Activated naive CD4-positive, alpha-beta T cell treated with anti-CD3 and anti-CD28 coated beads, Interleukin-2, amount 50 U/mL, for 72 hours (primary cell): ENCODE measurements around the gene KCNIP2. TPM values are rescaled to one million over a fixed set of nuclear protein-coding genes. Genes with fewer than 3 reads are reported as not detected.

Source experiments
- ATAC-seq, 2 donors: fragments of 150-1000 bp; cut with Tn5 transposase; 2 replicates each; pipeline ENCODE4 v1.10.0; 2021; ENCODE audit warnings: mild to moderate bottlenecking in 2 of 2, moderate library complexity in 2 of 2
- DNase-seq, 2 donors: peaks; one replicate each; pipeline ENCODE4 v3.0.0; 2021 to 2022; ENCODE audit warnings: low spot score in 2 of 2
- H3K27ac Mint-ChIP-seq, 2 donors: one replicate each; pipeline ENCODE4 v1.8.0; 2022; ENCODE audit warnings: mild to moderate bottlenecking in 2 of 2, mixed read lengths in 2 of 2
- H3K36me3 Mint-ChIP-seq, 2 donors: one replicate each; pipeline ENCODE4 v1.8.0; 2022; ENCODE audit warnings: mixed read lengths in 2 of 2
- H3K9me3 Mint-ChIP-seq, 2 donors: one replicate each; pipeline ENCODE4 v1.8.0; 2022; ENCODE audit warnings: mixed read lengths in 2 of 2
- total RNA-seq, 2 donors: library from RNA; stranded (reverse); gene quantifications; one replicate each; pipeline ENCODE4 v1.2.3, GENCODE V29; 2022

KCNIP2 gene
- total RNA-seq, 2 donors from 2014 or later, result 4.2 to 6.3 TPM

- DNase-seq, result no peak
- ATAC-seq, result peak in 1 of 2 donors; percentile 88
- peaks cover 19 to 24% of the 10 kb centered on the region in 2 donors for H3K36me3 Mint-ChIP-seq
- H3K9me3 Mint-ChIP-seq, result peaks cover 6 to 7% of the 10 kb centered on the region in 2 donors
- no peak overlapping the region for H3K27ac Mint-ChIP-seq
These were observed 15.3 kb upstream of the KCNIP2 start for GRCh38 chr10:101858723-101859500.

- Mint-ChIP-seq H3K36me3 (peaks cover 19 to 24% of the 10 kb centered on the region in 2 donors), H3K27ac (no peak overlapping the region), H3K9me3 (peaks cover 6 to 7% of the 10 kb centered on the region in 2 donors)
- ATAC-seq (no peak), DNase-seq (no peak)
These were observed 14.3 kb upstream of the KCNIP2 start for GRCh38 chr10:101857802-101858476.

GRCh38 chr10:101856626-101857025 lies 13.0 kb upstream of the KCNIP2 start:
- ATAC-seq (no peak), DNase-seq (no peak)
- H3K36me3 Mint-ChIP-seq, result peaks cover 19% of the 10 kb centered on the region in 2 donors
- H3K27ac Mint-ChIP-seq, result no peak overlapping the region
- H3K9me3 Mint-ChIP-seq, result peaks cover 6 to 7% of the 10 kb centered on the region in 2 donors

GRCh38 chr10:101851411-101852116 lies 8.0 kb upstream of the KCNIP2 start:
- ATAC-seq (no peak), DNase-seq (no peak)
- Mint-ChIP-seq H3K9me3 (no peaks in the 10 kb centered on the region), H3K27ac (no peak overlapping the region), H3K36me3 (no peaks in the 10 kb centered on the region)

GRCh38 chr10:101850749-101851148 lies 7.1 kb upstream of the KCNIP2 start:
- no peak overlapping the region for H3K27ac Mint-ChIP-seq
- no peak for ATAC-seq
- no peak for DNase-seq
- H3K36me3 Mint-ChIP-seq, result no peaks in the 10 kb centered on the region
- no peaks in the 10 kb centered on the region for H3K9me3 Mint-ChIP-seq

- DNase-seq, result no peak
- Mint-ChIP-seq H3K27ac (peak overlapping the region in 1 of 2 donors; percentile 10), H3K36me3 (no peaks in the 10 kb centered on the region), H3K9me3 (no peaks in the 10 kb centered on the region)
- ATAC-seq, result no peak
These were observed 5.3 kb upstream of the KCNIP2 start for GRCh38 chr10:101848894-101849351.

- H3K36me3 Mint-ChIP-seq, result no peaks in the 10 kb centered on the region
- DNase-seq, result no peak
- no peaks in the 10 kb centered on the region for H3K9me3 Mint-ChIP-seq
- ATAC-seq, result no peak
- no peak overlapping the region for H3K27ac Mint-ChIP-seq
These were observed 4.8 kb upstream of the KCNIP2 start for GRCh38 chr10:101848408-101848807.

GRCh38 chr10:101845893-101846292 lies 2.3 kb upstream of the KCNIP2 start:
- Mint-ChIP-seq H3K27ac (no peak overlapping the region), H3K36me3 (no peaks in the 10 kb centered on the region), H3K9me3 (no peaks in the 10 kb centered on the region)
- ATAC-seq (no peak), DNase-seq (no peak)

GRCh38 chr10:101841826-101842225 lies 1.8 kb downstream of the KCNIP2 start:
- no peaks in the 10 kb centered on the region for H3K9me3 Mint-ChIP-seq
- ATAC-seq (no peak), DNase-seq (peak in 1 of 2 donors; percentile 54)
- H3K27ac Mint-ChIP-seq, result no peak overlapping the region
- H3K36me3 Mint-ChIP-seq, result no peaks in the 10 kb centered on the region

- H3K9me3 Mint-ChIP-seq, result no peaks in the 10 kb centered on the region
- peak overlapping the region; percentile 75 to 76 for H3K27ac Mint-ChIP-seq
- H3K36me3 Mint-ChIP-seq, result no peaks in the 10 kb centered on the region
- DNase-seq (peak; percentile 82 to 87), ATAC-seq (peak; percentile 73 to 74)
These were observed 2.7 kb downstream of the KCNIP2 start for GRCh38 chr10:101840741-101841453.

GRCh38 chr10:101840102-101840684 lies 3.4 kb downstream of the KCNIP2 start:
- no peaks in the 10 kb centered on the region for H3K36me3 Mint-ChIP-seq
- peak overlapping the region; percentile 75 to 76 for H3K27ac Mint-ChIP-seq
- no peak for DNase-seq
- no peaks in the 10 kb centered on the region for H3K9me3 Mint-ChIP-seq
- ATAC-seq, result peak in 1 of 2 donors; percentile 11

- ATAC-seq (peak; percentile 19 to 43), DNase-seq (peak; percentile 56 to 75)
- Mint-ChIP-seq H3K9me3 (no peaks in the 10 kb centered on the region), H3K36me3 (no peaks in the 10 kb centered on the region), H3K27ac (no peak overlapping the region)
These were observed 4.1 kb downstream of the KCNIP2 start for GRCh38 chr10:101839416-101840063.

GRCh38 chr10:101839002-101839401 lies 4.6 kb downstream of the KCNIP2 start:
- Mint-ChIP-seq H3K9me3 (no peaks in the 10 kb centered on the region), H3K36me3 (no peaks in the 10 kb centered on the region), H3K27ac (no peak overlapping the region)
- DNase-seq (no peak), ATAC-seq (no peak)

GRCh38 chr10:101838416-101838970 lies 5.1 kb downstream of the KCNIP2 start:
- H3K9me3 Mint-ChIP-seq, result no peaks in the 10 kb centered on the region
- no peak overlapping the region for H3K27ac Mint-ChIP-seq
- no peaks in the 10 kb centered on the region for H3K36me3 Mint-ChIP-seq
- no peak for ATAC-seq
- no peak for DNase-seq

GRCh38 chr10:101837748-101838147 lies 5.9 kb downstream of the KCNIP2 start:
- peak in 1 of 2 donors; percentile 7 for DNase-seq
- Mint-ChIP-seq H3K27ac (no peak overlapping the region), H3K36me3 (no peaks in the 10 kb centered on the region), H3K9me3 (no peaks in the 10 kb centered on the region)
- ATAC-seq, result no peak
